Naive thymus-derived CD4-positive, alpha-beta T cell (primary cell): ENCODE data around the gene HMX1. TPM values are rescaled to one million over a fixed set of nuclear protein-coding genes. Genes with fewer than 3 reads are reported as not detected.

Experiments used
- ATAC-seq: fragments of 150-1000 bp; cut with Tn5 transposase; 2 replicates; pipeline ENCODE4 v1.10.0; 2021; ENCODE audit warnings: mild to moderate bottlenecking, moderate library complexity
- CTCF ChIA-PET: fragments of 350-600 bp; sonication (Branson Sonifier 250); formaldehyde crosslinking; loops from one replicate; lab custom pipeline; 2021; ENCODE audit warnings: antibody characterized with exemption; lab: Charles Lee
- POLR2A ChIA-PET: fragments of 350-600 bp; sonication (Branson Sonifier 250); formaldehyde crosslinking; loops from one replicate; lab custom pipeline; 2021; ENCODE audit warnings: antibody characterized with exemption, inconsistent platforms; lab: Charles Lee
- DNase-seq, 9 donors: peaks; one replicate each; pipeline versions ENCODE4 v3.0.0 to v3.0.0-alpha.2; 2020 to 2022; ENCODE audit warnings: mixed read lengths in 1 of 9
- H3K27ac ChIP-seq: one replicate; pipeline ENCODE4 v1.7.0; 2013; ENCODE audit warnings: mild to moderate bottlenecking, low read depth, low read length, moderate library complexity
- H3K27me3 ChIP-seq, 2 donors: one replicate each; pipeline ENCODE4 v1.7.0; 2013; ENCODE audit warnings: low read length in 2 of 2, mild to moderate bottlenecking in 2 of 2, moderate library complexity in 2 of 2; ENCODE audit not compliant: control insufficient read depth in 2 of 2, insufficient read depth in 2 of 2
- H3K36me3 ChIP-seq, 3 experiments: 1 replicate in 2 of 3; 2 replicates in 1 of 3; pipeline ENCODE4 v1.7.0; 2013; ENCODE audit warnings: low read length in 3 of 3, mild to moderate bottlenecking in 3 of 3, moderate library complexity in 1 of 3; ENCODE audit not compliant: insufficient read depth in 3 of 3, control insufficient read depth in 2 of 3
- H3K4me1 ChIP-seq, 2 donors: one replicate each; pipeline ENCODE4 v1.7.0; 2013; ENCODE audit warnings: low read length in 2 of 2, mild to moderate bottlenecking in 2 of 2, moderate library complexity in 1 of 2; ENCODE audit not compliant: control insufficient read depth in 2 of 2, insufficient read depth in 2 of 2
- H3K4me3 ChIP-seq: 2 replicates; pipeline ENCODE4 v1.7.0; 2013; ENCODE audit warnings: mild to moderate bottlenecking, low read length
- H3K9me3 ChIP-seq, 3 experiments: 1 replicate in 2 of 3; 2 replicates in 1 of 3; pipeline ENCODE4 v1.7.0; 2013; ENCODE audit warnings: low read length in 3 of 3; ENCODE audit not compliant: control insufficient read depth in 2 of 3
- H3K27ac Mint-ChIP-seq, 9 donors: one replicate each; pipeline ENCODE4 v1.8.0; 2020 to 2022; ENCODE audit warnings: mixed read lengths in 9 of 9, mild to moderate bottlenecking in 8 of 9, moderate library complexity in 5 of 9, inconsistent platforms in 2 of 9
- H3K27me3 Mint-ChIP-seq, 5 donors: one replicate each; pipeline ENCODE4 v1.8.0; 2021 to 2022; ENCODE audit warnings: mixed read lengths in 5 of 5, mild to moderate bottlenecking in 1 of 5
- H3K36me3 Mint-ChIP-seq, 5 donors: one replicate each; pipeline ENCODE4 v1.8.0; 2020 to 2022; ENCODE audit warnings: mixed read lengths in 5 of 5, mild to moderate bottlenecking in 3 of 5, inconsistent platforms in 1 of 5
- H3K4me1 Mint-ChIP-seq, 7 donors: one replicate each; pipeline ENCODE4 v1.8.0; 2020 to 2022; ENCODE audit warnings: mixed read lengths in 7 of 7, mild to moderate bottlenecking in 3 of 7, inconsistent platforms in 1 of 7
- H3K4me3 Mint-ChIP-seq, 10 donors: one replicate each; pipeline ENCODE4 v1.8.0; 2020 to 2022; ENCODE audit warnings: mild to moderate bottlenecking in 10 of 10, mixed read lengths in 10 of 10, moderate library complexity in 6 of 10, inconsistent platforms in 2 of 10
- H3K9me3 Mint-ChIP-seq, 11 donors: one replicate each; pipeline ENCODE4 v1.8.0; 2020 to 2022; ENCODE audit warnings: mixed read lengths in 11 of 11, mild to moderate bottlenecking in 4 of 11, inconsistent platforms in 1 of 11, moderate library complexity in 1 of 11
- intact Hi-C, 2 donors: fragments of 100-400 bp; cut with micrococcal nuclease; formaldehyde crosslinking; loops; one replicate each; pipeline ENCODE4 v1.15.1; 2023
- polyA plus RNA-seq, 2 donors: library from polyadenylated mRNA; unstranded; fragments of 300-500 nt; fragmentation: Illumina TruSeq; gene quantifications; one replicate each; pipeline ENCODE4 v1.2.3, GENCODE V29; 2021
- total RNA-seq, 6 experiments: library from RNA in 5 of 6; stranded (reverse) in 5 of 6; gene quantifications; 1 replicate in 5 of 6; 2 replicates in 1 of 6; pipeline ENCODE4 v1.2.3 and lab custom pipeline; 2021 to 2026

The HMX1 gene
- total and polyA plus RNA-seq, 7 experiments from 2014 or later = not detected

- no peak for ATAC-seq
- Mint-ChIP-seq H3K27me3 (peaks cover 54 to 80% (median 72%) of the 10 kb centered on the region in 5 donors), H3K36me3 (peaks cover 0 to 6% (median 0%) of the 10 kb centered on the region in 5 donors), H3K9me3 (peaks cover 0 to 4% (median 0%) of the 10 kb centered on the region in 11 donors), H3K4me1 (peaks cover 0 to 10% (median 8%) of the 10 kb centered on the region in 7 donors), H3K27ac (peak overlapping the region in 1 of 9 donors; percentile 53), H3K4me3 (no peak overlapping the region)
- H3K4me1 ChIP-seq = no peaks in the 10 kb centered on the region
- POLR2A ChIA-PET = no interaction called here
- no peaks in the 10 kb centered on the region for H3K9me3 ChIP-seq
- H3K4me3 ChIP-seq = no peak overlapping the region
- no peaks in the 10 kb centered on the region for H3K36me3 ChIP-seq
- no peak overlapping the region for H3K27ac ChIP-seq
- DNase-seq = no peak
- no peaks in the 10 kb centered on the region for H3K27me3 ChIP-seq
- CTCF ChIA-PET = no interaction called here
- intact Hi-C loops = no loop called here
Observed at GRCh38 chr4:8874896-8875680, 3.4 kb upstream of the HMX1 start.

DNA sequence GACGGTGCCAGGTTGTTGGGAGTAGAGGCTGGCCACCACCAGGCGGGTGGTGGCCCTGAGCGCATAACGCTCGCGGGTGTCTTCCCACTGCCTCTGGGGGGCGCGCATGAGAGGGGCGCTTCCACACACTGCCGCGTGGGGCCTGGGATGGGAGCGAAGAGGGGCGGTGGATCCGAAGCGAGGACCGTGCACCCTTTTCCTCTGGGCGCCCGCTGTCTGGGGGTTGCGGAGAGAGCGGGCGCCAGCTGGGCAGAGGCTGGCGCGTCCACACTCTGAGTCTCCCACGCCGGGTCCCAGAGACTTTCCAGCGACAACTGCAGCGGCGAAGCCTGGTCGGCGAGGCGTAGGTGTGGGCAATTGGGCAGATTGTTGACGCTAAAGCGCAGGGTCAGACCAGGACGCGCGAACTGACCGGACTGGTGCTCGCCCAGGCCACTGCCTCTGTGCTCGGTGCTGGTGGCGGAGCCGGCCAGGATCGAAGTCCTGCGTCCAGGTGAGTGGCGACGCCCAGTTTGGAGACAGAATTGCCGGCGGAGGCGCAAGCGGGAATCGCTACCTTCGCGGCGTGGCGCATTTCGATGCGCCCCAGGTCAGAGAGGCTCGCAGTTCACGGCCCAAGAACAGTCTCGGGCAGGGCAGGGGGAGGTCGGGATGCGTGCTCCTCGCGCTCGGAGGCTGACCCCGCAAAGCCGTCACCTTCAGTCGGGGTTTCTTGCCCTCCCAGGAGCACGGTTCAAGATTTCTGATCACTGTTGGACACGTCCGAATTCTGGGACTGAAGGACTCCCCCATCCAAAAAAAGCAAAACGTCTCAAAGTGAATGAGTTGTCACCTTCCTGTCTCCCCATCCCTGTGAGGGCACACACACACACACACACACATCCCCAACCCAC is 2.6 kb upstream of the HMX1 start:
- H3K4me1 ChIP-seq = no peaks in the 10 kb centered on the region
- no peaks in the 10 kb centered on the region for H3K9me3 ChIP-seq
- intact Hi-C loops = no loop called here
- Mint-ChIP-seq H3K36me3 (peaks cover 0 to 6% (median 0%) of the 10 kb centered on the region in 5 donors), H3K9me3 (peaks cover 0 to 7% (median 0%) of the 10 kb centered on the region in 11 donors), H3K4me1 (peaks cover 0 to 10% (median 8%) of the 10 kb centered on the region in 7 donors), H3K27me3 (peaks cover 56 to 82% (median 75%) of the 10 kb centered on the region in 5 donors), H3K4me3 (no peak overlapping the region), H3K27ac (no peak overlapping the region)
- ATAC-seq (no peak), DNase-seq (no peak)
- no peak overlapping the region for H3K4me3 ChIP-seq
- POLR2A ChIA-PET = no interaction called here
- no peaks in the 10 kb centered on the region for H3K27me3 ChIP-seq
- H3K36me3 ChIP-seq = no peaks in the 10 kb centered on the region
- CTCF ChIA-PET = no interaction called here
- H3K27ac ChIP-seq = no peak overlapping the region

DNA sequence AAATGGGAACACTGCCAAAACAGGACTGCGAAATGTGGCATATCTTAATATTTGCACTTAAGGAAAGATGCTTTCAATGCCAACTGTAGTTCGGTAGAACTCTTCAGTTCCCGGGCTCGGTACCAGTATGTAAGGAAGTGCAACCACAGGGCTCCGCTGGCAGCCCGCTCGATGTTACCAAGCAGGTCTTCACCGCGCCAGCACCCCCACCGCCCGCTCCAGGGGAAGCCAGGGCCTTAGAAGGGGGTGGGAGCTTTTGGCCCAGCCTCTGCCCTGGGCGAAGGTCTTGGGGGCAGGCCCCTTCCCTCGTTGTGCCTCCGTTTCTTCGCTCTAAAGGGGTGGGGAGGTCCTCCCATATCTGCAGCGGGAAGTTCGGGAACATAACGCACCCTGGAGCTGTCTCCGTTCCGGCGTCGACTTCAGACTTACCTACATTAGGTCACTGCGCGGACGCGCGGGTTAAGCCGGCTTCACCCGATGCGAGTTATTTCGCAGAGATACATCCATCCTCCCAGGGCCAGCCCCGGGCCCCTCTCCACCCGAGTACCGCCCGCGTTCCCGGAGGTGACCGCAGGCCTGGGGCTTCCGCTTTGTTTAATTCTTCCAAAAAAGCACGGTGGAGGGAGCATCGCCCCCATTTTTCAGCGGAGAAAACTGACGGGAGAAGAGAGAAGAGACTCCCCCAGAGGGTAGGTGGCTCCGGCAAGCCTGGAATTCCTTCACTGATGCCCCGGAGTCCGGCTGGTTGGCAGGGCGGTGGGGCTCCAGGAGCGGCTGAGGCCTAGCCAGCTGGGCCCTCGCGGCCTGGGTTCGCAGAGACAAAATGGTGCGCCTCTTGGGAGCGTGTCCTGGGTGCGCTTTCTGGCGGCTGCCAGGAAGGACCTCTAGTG is 1.0 kb upstream of the HMX1 start:
- no peak overlapping the region for H3K4me3 ChIP-seq
- ATAC-seq = no peak
- H3K27ac ChIP-seq = no peak overlapping the region
- H3K9me3 ChIP-seq = no peaks in the 10 kb centered on the region
- Mint-ChIP-seq H3K4me3 (peak overlapping the region in 1 of 10 donors; percentile 23), H3K36me3 (peaks cover 0 to 10% (median 2%) of the 10 kb centered on the region in 5 donors), H3K4me1 (peaks cover 0 to 18% (median 12%) of the 10 kb centered on the region in 7 donors), H3K9me3 (peaks cover 0 to 7% (median 2%) of the 10 kb centered on the region in 11 donors), H3K27me3 (peaks cover 53 to 80% (median 74%) of the 10 kb centered on the region in 5 donors), H3K27ac (peak overlapping the region in 1 of 9 donors; percentile 23)
- H3K27me3 ChIP-seq = peaks cover 0 to 3% of the 10 kb centered on the region in 2 donors
- DNase-seq = no peak
- intact Hi-C loops = no loop called here
- H3K4me1 ChIP-seq = no peaks in the 10 kb centered on the region
- ChIA-PET POLR2A (no interaction called here), CTCF (no interaction called here)
- H3K36me3 ChIP-seq = no peaks in the 10 kb centered on the region

- Histone ChIP-seq H3K27me3 (peaks cover 0 to 3% of the 10 kb centered on the region in 2 donors), H3K4me3 (no peak overlapping the region), H3K9me3 (no peaks in the 10 kb centered on the region), H3K4me1 (no peaks in the 10 kb centered on the region), H3K36me3 (no peaks in the 10 kb centered on the region), H3K27ac (no peak overlapping the region)
- peak overlapping the region in 1 of 9 donors; percentile 23 for H3K27ac Mint-ChIP-seq
- CTCF ChIA-PET = no interaction called here
- H3K4me3 Mint-ChIP-seq = peak overlapping the region in 3 of 10 donors; percentile 39 to 63 (median 61)
- no peak for DNase-seq
- peaks cover 0 to 23% (median 15%) of the 10 kb centered on the region in 7 donors for H3K4me1 Mint-ChIP-seq
- intact Hi-C loops = no loop called here
- H3K27me3 Mint-ChIP-seq = peaks cover 51 to 76% (median 74%) of the 10 kb centered on the region in 5 donors
- POLR2A ChIA-PET = no interaction called here
- no peak for ATAC-seq
- peaks cover 0 to 6% (median 2%) of the 10 kb centered on the region in 5 donors for H3K36me3 Mint-ChIP-seq
- H3K9me3 Mint-ChIP-seq = peaks cover 0 to 7% (median 0%) of the 10 kb centered on the region in 11 donors
Observed at GRCh38 chr4:8870647-8871416, 807 bp downstream of the HMX1 start.

GRCh38 chr4:8869898-8870646 is 1.6 kb downstream of the HMX1 start:
- Mint-ChIP-seq H3K9me3 (peaks cover 0 to 4% (median 0%) of the 10 kb centered on the region in 11 donors), H3K36me3 (peaks cover 0 to 6% (median 0%) of the 10 kb centered on the region in 5 donors), H3K4me3 (peak overlapping the region in 1 of 10 donors; percentile 61), H3K27ac (no peak overlapping the region), H3K4me1 (peaks cover 0 to 20% (median 13%) of the 10 kb centered on the region in 7 donors), H3K27me3 (peaks cover 44 to 72% (median 69%) of the 10 kb centered on the region in 5 donors)
- Histone ChIP-seq H3K27ac (no peak overlapping the region), H3K27me3 (peaks cover 0 to 3% of the 10 kb centered on the region in 2 donors), H3K9me3 (no peaks in the 10 kb centered on the region), H3K4me1 (no peaks in the 10 kb centered on the region), H3K36me3 (no peaks in the 10 kb centered on the region), H3K4me3 (no peak overlapping the region)
- ChIA-PET CTCF (no interaction called here), POLR2A (no interaction called here)
- ATAC-seq (no peak), DNase-seq (no peak)
- intact Hi-C loops = no loop called here
